NCI-H526 (cell line): ENCODE data around the gene C22orf39.

ENCODE experiments used
- DNase-seq, 2 experiments: peaks; one replicate each; lab custom pipeline; 2025; lab: John Stamatoyannopoulos, UW

The C22orf39 gene

GRCh38 chr22:19477321-19478044 lies 30.0 kb upstream of the C22orf39 start:
- DNase-seq = no peak

GRCh38 chr22:19476023-19476422 lies 28.5 kb upstream of the C22orf39 start:
- DNase-seq = no peak

- DNase-seq = no peak
Observed at GRCh38 chr22:19473578-19473977, 26.1 kb upstream of the C22orf39 start.

- DNase-seq = no peak
Observed at GRCh38 chr22:19472233-19472632, 24.7 kb upstream of the C22orf39 start.

- DNase-seq = no peak
Observed at GRCh38 chr22:19471572-19471971, 24.1 kb upstream of the C22orf39 start.

GRCh38 chr22:19470010-19470409 lies 22.5 kb upstream of the C22orf39 start:
- no peak for DNase-seq

- no peak for DNase-seq
Observed at GRCh38 chr22:19469421-19469820, 21.9 kb upstream of the C22orf39 start.

GRCh38 chr22:19467912-19468311 lies 20.4 kb upstream of the C22orf39 start:
- no peak for DNase-seq

GRCh38 chr22:19466848-19467752 lies 19.6 kb upstream of the C22orf39 start:
- DNase-seq = no peak

- no peak for DNase-seq
Observed at GRCh38 chr22:19466126-19466716, 18.7 kb upstream of the C22orf39 start.

GRCh38 chr22:19464975-19465374 lies 17.5 kb upstream of the C22orf39 start:
- no peak for DNase-seq

GRCh38 chr22:19464546-19464945 lies 17.0 kb upstream of the C22orf39 start:
- DNase-seq = no peak

- DNase-seq = no peak
Observed at GRCh38 chr22:19463491-19464469, 16.3 kb upstream of the C22orf39 start.

GRCh38 chr22:19463008-19463407 lies 15.5 kb upstream of the C22orf39 start:
- no peak for DNase-seq

GRCh38 chr22:19461506-19461905 lies 14.0 kb upstream of the C22orf39 start:
- no peak for DNase-seq

- DNase-seq = no peak
Observed at GRCh38 chr22:19460036-19460435, 12.5 kb upstream of the C22orf39 start.

GRCh38 chr22:19457828-19458428 lies 10.4 kb upstream of the C22orf39 start:
- DNase-seq = no peak

GRCh38 chr22:19456541-19456940 lies 9.0 kb upstream of the C22orf39 start:
- no peak for DNase-seq

- DNase-seq = no peak
Observed at GRCh38 chr22:19455585-19456370, 8.3 kb upstream of the C22orf39 start.

GRCh38 chr22:19455033-19455432 lies 7.5 kb upstream of the C22orf39 start:
- DNase-seq = no peak
